D721Med (cell line): ENCODE results near the gene GNAO1.

Experiments used
- DNase-seq: peaks from one replicate; pipeline ENCODE4 v3.0.0; 2011; ENCODE audit warnings: low spot score; ENCODE audit not compliant: insufficient read length
- FAIRE-seq: peaks from 2 replicates; lab custom pipeline; 2011; peaks lifted over from hg19 to GRCh38; lab: Jason Lieb, UNC
- TF ChIP-seq, protein P1 (sequence below): IDR thresholded peaks from 2 replicates; pipeline ENCODE4 v1.5.1; 2012; ENCODE audit warnings: mild to moderate bottlenecking, control low read depth; ENCODE audit not compliant: insufficient read depth; ENCODE audit errors: missing control alignments

Gene GNAO1

GRCh38 chr16:56198006-56198754 is 6.9 kb downstream of the GNAO1 start:
- FAIRE-seq = no peak
- TF ChIP-seq, protein P1, sequence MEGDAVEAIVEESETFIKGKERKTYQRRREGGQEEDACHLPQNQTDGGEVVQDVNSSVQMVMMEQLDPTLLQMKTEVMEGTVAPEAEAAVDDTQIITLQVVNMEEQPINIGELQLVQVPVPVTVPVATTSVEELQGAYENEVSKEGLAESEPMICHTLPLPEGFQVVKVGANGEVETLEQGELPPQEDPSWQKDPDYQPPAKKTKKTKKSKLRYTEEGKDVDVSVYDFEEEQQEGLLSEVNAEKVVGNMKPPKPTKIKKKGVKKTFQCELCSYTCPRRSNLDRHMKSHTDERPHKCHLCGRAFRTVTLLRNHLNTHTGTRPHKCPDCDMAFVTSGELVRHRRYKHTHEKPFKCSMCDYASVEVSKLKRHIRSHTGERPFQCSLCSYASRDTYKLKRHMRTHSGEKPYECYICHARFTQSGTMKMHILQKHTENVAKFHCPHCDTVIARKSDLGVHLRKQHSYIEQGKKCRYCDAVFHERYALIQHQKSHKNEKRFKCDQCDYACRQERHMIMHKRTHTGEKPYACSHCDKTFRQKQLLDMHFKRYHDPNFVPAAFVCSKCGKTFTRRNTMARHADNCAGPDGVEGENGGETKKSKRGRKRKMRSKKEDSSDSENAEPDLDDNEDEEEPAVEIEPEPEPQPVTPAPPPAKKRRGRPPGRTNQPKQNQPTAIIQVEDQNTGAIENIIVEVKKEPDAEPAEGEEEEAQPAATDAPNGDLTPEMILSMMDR = no peak
- DNase-seq = no peak

DNA sequence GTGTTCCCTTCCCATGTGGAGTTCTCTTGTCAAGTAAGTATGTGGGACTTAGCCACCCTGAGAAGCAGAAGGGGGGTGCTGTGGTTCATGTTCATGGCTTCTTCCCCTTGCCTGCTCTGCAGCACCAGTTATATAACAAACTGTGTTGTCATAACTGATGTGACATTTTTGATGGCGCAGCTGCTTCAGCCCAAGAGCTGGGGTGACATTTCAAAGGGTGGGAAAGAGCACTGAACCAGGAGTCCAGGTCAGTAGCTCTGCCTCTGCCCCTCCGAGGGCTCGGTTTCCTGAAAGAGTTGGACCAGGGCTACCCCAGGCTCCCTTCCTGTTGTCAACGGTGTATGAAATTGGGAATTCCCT is 7.4 kb downstream of the GNAO1 start:
- TF ChIP-seq, protein P1 = no peak
- no peak for DNase-seq
- FAIRE-seq = no peak

- DNase-seq (no peak), FAIRE-seq (no peak)
- TF ChIP-seq, protein P1 = no peak
Measured at GRCh38 chr16:56199164-56199563, 7.9 kb downstream of the GNAO1 start.

DNA sequence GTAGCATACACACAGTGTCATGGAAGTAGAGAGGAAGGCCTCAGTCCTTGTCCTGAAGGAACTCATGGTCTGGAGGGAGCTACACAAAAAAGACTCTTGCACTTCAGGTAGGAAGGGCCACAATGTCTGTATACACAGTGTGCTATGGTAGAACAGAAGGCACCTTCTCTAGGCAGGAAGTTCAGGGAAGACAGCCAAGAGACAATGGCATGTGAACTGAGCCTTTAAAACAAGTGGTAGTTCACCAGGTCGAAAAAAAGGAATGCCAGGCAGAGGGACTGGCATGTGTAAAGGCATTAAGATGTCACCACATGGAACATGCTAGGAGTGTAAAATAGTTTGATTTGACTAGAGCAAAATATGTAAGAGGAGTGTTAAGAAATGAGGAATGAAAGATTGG is 9.7 kb downstream of the GNAO1 start:
- TF ChIP-seq, protein P1 = no peak
- no peak for FAIRE-seq

DNA sequence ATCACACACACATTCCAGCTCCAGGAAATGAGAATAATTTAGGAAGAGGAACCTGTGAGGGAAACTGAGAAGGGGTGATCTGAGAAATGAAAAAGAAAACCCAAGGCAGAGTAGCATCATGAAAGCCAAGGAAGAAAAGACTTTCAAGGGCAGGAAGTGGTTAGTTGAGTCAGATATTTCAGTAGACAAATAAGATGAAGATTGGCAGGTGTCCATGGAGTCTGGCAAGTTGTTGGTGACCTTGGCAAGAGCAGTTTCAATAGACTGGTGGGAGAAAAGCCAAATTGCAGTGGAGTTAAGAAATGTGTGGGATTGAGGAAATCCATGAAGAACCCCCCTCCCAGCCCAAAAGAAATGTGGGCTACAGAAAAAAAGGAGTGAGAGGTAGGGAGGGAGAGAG is 10.7 kb downstream of the GNAO1 start:
- DNase-seq (no peak), FAIRE-seq (no peak)
- TF ChIP-seq, protein P1 = no peak

More for the DNA sequence above, 9.7 kb downstream of the GNAO1 start:
- DNase-seq = no peak

- DNase-seq (no peak), FAIRE-seq (no peak)
- TF ChIP-seq, protein P1 = peak; percentile 39
Measured at GRCh38 chr16:56203052-56203451, 11.8 kb downstream of the GNAO1 start.

DNA sequence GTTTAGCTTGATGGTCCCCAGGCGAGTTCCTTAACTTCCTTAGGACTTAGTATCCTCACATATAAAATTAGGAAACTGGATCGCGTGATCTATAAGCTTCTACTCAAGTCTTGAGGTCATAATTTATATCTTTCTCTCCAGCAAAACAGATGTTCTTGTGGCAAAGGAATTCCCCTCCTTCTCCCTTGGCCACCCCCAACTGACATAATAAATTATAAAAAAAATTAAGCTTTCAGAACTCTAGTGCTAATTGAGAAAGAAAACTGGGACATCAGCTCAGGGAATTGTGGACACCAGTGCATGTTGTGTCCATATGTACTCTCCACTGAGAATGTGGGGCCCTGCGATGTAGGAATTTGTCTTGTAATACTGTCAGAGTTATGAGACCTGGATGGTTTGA is 13.5 kb downstream of the GNAO1 start:
- TF ChIP-seq, protein P1 = no peak
- DNase-seq = no peak
- FAIRE-seq = no peak
